HG03060 (cell line): ENCODE data around the gene ARMC5.
A peak's percentile ranks its signal among the peaks of the same experiment; 100 is the strongest.
"Not testable (repeated sequence)": the region's sequence is repeated elsewhere in the genome, so short reads cannot be mapped to it uniquely, and the experiment has no call there.

Source experiments
- ATAC-seq: cut with Tn5 transposase; IDR thresholded peaks from one replicate; pipeline ENCODE4 v1.9.1; 2021; ENCODE audit warnings: low read depth, moderate number of reproducible peaks; ENCODE audit not compliant: unreplicated experiment

The ARMC5 gene

DNA sequence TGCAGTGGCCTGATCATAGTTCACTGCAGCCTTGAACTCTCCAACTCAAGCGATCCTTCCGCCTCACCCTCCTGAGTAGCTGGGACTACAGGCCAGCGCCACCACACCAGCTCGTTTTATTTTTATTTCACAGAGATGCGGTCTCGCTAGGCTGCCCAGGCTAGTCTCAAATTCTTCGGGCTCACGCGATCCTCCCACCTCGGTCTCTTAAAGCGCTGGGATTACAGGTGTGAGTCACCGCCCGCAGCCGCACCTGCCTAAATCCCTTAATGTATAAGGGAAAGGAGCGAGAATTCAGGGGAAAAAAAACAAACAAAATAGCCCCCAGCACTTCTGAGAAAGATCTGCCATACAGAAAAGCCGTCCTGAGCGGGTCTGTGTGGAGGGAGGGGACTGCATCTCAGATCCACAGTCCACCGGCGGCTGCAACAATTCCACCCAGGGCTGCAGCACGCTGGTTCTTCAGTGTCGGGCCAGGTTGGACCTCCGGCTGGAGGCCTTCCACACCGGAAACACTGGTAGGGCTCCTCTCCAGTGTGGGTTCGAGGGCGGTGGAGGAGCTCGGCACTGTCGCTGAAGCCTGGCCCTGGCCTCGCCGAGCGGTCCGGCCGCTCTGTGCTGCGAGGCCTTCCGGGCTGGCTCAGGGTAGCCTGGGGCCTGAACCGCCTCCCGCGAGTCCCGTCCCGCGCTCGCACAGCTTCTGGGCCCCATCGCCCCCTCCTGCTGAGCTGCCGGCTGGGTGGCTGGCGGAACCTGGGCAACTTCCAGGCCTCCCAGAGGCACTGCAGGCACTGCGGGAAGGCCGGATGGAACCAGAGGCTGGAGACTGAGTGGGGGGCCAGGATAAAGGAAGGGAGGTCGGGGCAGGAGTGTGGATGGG lies 23.7 kb upstream of the ARMC5 start:
- ATAC-seq = no peak

DNA sequence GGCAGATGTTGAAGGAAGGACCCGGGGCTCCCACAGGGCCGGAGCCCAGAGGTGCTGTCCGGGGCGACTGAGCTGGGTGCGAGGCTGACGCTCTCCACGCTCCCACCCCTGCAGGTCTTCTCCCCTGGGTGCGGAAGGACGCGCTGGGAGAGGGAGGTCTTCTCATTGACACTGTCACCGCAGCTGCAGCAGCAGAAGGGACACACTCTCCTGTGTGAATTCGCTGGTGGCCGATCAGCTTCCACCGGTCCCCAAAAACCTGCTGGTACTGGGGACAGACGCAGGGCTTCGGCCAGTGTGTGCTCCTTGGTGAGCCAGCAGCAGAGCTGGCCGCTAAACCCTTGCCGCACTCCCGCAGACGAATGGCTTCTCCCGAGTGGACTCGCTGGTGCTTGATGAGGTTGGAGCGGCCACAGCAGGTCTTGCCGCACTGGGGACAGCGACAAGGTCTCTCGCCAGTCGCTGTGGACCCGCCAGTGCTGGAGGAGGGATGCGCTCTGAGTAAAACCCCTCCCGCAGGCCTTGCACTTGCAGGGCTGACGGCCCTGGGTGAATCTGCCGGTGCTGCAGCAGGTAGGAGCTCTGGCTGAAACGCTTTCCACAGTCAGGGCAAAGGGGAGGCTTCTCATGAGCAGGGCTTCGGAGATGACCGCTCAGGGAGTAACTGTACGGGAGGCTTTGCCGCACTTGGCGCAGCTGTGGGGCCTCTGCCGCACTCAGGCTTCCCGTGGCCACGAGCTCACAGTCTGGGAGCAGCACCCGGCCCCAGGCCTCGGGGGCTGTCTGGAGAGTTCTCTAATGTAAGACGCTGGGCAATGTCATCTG lies 22.9 kb upstream of the ARMC5 start:
- ATAC-seq = no peak

- ATAC-seq = no peak
Measured at GRCh38 chr16:31438414-31438813, 20.9 kb upstream of the ARMC5 start.

DNA sequence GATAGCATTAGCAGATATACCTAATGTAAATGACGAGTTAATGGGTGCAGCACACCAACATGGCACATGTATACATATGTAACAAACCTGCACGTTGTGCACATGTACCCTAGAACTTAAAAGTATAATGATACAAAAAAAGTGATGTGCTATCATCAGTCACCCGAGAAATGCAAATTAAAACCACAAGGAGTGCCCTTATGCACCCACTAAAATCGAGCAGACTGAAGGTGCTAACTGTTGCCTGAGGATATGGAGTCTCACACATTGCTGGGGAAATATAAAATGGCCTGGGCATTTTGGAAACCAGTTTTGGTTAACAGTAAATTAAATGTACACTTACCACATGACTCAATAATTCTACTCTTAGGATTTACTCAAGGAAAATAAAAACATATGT lies 20.3 kb upstream of the ARMC5 start:
- ATAC-seq = not testable (repeated sequence)

DNA sequence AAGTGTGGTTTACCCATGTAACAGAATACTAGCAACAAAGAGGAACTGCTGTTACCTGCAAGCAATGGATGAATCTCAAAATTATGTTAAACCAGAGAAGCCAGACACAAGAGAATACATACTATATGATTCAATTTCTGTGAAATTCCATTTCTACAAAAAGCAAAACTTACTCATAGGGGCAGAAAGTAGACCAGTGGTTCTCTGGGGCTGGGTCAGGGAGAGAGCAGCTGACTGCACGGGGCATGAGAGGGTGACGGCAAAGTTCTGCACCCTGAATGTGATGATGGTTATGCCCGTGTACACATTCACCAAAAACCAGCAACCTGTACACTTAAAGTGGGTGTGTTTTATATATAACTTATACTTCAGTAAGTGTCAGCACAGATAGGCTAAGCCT lies 19.8 kb upstream of the ARMC5 start:
- no peak for ATAC-seq

- no peak for ATAC-seq
Measured at GRCh38 chr16:31440516-31441184, 18.7 kb upstream of the ARMC5 start.

DNA sequence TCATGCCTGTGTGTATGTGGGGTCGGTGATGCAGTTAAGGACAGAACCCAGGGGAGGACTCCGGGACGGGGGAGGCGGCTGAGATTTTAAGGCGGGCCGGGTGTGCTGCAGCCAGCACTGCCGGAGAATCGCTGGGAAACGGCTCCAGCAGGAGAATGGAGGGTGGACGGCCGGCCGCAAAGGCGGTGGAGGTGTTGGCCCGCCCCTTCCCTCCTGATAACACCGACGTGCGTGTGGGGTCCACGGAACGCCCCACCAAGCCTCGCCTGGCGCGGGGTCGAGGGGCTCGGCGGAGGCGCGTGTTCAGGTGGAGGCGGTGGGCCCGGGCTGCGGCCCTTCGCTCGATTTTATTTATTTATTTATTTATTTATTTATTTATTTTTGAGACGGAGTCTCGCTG lies 17.3 kb upstream of the ARMC5 start:
- ATAC-seq = no peak

DNA sequence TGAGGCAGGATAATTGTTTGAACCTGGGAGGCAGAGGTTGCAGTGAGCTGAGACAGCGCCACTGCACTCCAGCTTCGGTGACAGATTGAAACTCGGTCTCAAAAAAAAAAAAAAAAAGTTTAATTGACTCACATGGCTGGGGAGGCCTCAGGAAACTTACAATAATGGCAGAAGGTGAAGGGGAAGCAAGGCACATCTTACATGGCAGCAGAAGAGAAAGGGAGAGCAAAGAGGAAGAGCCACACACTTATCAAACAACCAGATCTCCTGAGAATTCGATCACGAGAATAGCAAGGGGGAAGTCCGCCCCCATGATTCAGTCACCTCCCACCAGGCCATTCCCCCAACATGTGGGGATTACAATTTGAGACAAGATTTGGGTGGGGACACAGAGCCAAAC lies 13.4 kb upstream of the ARMC5 start:
- ATAC-seq = not testable (repeated sequence)

DNA sequence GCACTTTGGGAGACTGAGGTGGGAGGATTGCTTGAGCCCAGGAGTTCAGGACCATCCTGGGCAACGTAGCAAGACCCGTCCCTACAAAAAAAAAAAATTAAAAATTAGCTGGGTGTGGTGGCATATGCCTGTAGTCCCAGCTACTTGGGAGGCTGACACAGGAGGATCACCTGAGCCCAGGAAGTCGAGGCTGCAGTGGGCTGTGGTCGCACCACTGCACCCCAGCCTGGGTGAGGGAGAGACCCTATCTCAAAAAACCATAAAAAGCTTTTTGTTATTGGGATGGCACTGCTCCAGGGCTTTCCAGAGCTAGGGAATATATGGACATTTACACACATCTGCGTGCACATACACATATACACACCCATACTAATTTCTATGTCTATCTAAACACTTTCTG lies 8.1 kb upstream of the ARMC5 start:
- ATAC-seq = no peak

DNA sequence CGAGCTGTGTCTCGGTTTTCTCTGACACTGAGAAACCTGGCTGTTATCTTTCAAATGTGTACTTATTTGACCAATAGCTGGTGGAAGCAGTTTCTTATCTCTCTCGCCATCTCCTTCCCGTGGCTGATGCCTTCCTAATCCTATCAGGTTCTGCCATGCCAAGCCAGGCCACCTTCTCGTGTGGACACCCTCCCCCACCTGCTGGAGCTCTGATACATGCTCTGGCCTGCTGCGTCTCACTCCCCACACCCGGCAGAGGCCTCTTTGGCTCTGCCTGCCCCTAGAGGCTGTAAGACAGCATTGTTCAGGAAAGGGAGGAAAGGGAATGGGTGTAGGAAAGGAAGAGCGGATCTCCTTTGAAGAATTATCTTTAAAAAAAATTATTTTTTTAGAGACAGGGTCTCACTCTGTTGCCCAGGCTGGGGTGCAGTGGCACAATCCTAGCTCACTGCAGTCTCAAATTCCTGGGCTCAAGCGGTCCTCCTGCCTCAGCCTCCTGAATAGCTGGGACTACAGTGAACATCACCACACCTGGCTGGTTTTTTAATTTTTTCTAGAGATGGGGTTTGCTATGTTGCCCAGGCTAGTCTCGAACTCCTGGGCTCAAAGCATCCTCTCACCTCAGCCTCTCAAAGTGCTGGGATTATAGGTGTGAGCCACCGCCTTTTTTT lies 7.5 kb upstream of the ARMC5 start:
- no peak for ATAC-seq

DNA sequence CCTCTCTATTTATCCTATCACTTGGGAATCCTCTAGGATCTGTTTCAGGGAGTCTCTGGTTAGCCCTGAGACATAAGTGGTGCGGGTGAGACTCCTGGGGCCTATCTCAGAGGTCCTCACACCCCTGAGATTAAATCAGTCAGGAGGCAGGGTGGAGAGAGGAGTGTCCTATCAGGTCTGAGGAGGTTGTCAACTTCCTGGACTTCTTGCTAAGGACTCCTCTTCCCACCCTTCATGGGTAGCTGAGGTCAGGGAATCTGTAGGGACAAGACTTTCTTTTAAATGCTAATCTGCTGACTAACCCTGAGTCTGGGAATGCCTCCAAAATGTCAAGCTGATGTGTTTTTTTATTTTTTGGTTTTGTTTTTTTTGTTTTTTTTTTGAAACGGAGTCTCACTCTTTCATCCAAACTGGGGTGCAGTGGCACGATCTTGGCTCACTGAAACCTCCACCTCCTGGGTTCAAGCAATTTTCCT lies 6.6 kb upstream of the ARMC5 start:
- no peak for ATAC-seq

GRCh38 chr16:31453255-31454204 lies 5.8 kb upstream of the ARMC5 start:
- ATAC-seq = no peak

DNA sequence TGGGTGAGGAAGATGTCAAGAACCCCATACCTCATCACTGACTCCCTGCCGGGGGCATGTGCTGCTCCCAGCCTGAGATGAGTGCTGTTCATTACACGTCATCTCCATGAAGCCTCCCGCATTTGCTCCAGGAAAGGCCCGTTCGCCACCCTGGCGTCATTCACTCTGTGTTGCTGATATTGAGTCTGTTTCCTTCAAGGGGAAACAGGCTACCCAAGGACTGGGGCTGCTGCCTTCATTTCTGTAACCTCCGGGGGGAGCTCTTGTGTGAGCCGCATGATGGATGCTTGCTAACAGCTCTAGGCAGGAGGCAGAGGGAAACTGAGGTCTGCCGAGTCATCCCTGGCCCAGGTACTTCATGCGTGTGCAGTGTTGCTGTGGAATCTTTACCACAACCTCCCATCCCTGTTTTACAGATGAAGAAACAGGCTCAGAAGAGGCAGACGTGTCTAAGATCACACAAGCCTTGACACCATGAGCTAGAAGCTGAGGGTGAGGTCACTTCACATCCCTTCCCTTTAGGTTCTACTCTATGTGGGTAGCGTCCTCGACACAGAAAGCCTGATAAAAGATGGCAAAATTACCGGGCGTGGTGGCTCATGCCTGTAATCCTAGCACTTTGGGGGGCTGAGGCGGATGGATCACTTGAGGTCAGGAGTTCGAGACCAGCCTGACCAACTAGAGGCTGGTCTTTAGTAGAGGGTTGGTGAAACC lies 3.5 kb upstream of the ARMC5 start:
- no peak for ATAC-seq

GRCh38 chr16:31456988-31457360 lies 2.3 kb upstream of the ARMC5 start:
- no peak for ATAC-seq

DNA sequence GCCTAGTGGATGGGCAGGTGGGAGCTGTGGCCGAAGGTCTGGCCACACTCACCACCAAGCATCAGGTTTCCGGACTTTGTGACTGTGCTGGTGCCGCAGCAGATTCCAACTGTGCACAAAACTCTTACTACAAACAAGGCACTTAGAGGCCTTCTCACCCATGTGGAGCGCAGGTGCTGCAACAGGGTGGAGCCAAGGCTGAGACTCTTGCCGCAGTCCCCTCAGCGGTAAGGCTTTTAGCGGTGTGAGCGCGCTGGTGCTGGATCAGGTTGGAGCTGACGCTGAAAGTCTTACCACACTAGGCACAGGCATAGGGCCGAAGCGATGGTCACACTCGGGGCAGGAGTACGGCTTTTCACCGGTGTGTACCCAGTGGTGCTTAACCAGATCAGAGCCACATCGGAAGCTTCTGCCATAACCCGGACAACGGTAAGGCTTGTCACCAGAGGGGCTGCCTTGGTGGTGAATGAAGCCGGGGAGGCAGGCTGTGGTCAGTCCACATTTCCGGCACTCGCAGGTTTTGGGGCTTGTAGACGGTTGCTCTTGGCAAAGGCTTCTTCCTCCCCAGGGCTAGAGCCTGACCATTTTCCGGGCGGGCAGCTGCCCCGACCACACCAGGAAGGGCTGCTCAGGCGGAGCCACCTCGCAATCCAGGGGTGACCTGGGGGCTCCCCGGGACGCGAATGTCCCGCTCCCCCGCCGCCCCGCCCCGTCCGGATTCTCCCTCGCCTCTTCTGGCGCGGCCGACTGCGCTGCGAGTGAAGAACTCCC lies 1.0 kb upstream of the ARMC5 start:
- no peak for ATAC-seq

- ATAC-seq = peak; percentile 43
Measured at GRCh38 chr16:31459687-31460581, 633 bp downstream of the ARMC5 start.

- ATAC-seq = no peak
Measured at GRCh38 chr16:31460582-31461002, 1.3 kb downstream of the ARMC5 start.
